ENCODE data around the gene H1-8.
"Not testable (repeated sequence)": the region's sequence is repeated elsewhere in the genome, so short reads cannot be mapped to it uniquely, and the experiment has no call there.

Gene H1-8

GRCh38 chr3:129543156-129543790, at the start of gene H1-8:
H1-8 (plus strand) TSS chr3:129543175; CDS start chr3:129543219, 44 bp downstream.
- DNase-seq: no peak

DNA sequence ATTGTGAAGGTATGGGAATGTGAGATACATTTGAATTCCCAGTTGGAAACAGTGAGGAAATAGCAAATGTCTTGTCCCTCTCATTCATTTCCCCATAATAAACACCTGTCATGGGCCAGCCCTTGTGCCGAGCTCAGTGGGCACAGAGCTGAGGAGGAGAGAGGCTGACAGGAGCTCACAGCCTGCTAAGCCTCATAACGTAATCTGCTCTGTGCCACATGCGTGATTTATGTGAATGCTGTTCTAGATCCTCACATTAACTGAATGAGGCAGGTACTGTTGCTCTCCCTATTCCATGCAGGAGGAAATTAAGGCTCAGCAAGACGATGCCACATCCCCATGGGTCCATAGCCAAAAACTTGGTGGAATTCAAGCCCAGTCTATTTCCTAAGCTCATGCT, 49.8 kb upstream of the H1-8 start:
- DNase-seq: no peak

- DNase-seq: not testable (repeated sequence)
Observed at GRCh38 chr3:129494499-129494898, 48.5 kb upstream of the H1-8 start.

GRCh38 chr3:129495006-129495639, 47.9 kb upstream of the H1-8 start:
- DNase-seq: not testable (repeated sequence)

DNA sequence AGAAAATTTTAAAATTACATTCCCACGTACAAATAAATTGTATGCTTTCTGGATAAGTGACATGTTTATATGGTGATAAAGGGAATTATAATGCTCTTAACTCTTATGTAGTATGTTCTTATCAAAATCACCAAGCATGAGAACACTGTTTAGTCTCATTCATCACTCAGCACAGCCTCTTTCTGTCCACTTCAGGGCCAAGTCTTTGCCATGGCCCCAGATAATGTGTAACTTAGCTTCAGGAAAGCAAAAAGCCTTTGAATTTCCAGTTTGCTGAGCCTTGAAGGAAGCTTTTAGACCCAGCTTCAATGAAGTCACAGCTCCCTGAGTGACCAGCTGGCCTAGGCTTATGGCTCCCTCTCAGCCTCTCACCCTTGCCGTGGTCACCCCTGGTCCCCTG, 45.1 kb upstream of the H1-8 start:
- DNase-seq: not testable (repeated sequence)

GRCh38 chr3:129498603-129499488, 44.1 kb upstream of the H1-8 start:
- DNase-seq: not testable (repeated sequence)

- DNase-seq: not testable (repeated sequence)
Observed at GRCh38 chr3:129499604-129500333, 43.2 kb upstream of the H1-8 start.

GRCh38 chr3:129500334-129500658, 42.7 kb upstream of the H1-8 start:
- no peak for DNase-seq

- DNase-seq: no peak
Observed at GRCh38 chr3:129501630-129502029, 41.3 kb upstream of the H1-8 start.

GRCh38 chr3:129502641-129503408, 40.1 kb upstream of the H1-8 start:
- no peak for DNase-seq

- no peak for DNase-seq
Observed at GRCh38 chr3:129503471-129504291, 39.3 kb upstream of the H1-8 start.

- DNase-seq: no peak
Observed at GRCh38 chr3:129504471-129505100, 38.4 kb upstream of the H1-8 start.

- no peak for DNase-seq
Observed at GRCh38 chr3:129505341-129505740, 37.6 kb upstream of the H1-8 start.

GRCh38 chr3:129506231-129506742, 36.7 kb upstream of the H1-8 start:
- no peak for DNase-seq

GRCh38 chr3:129507181-129507831, 35.7 kb upstream of the H1-8 start:
- DNase-seq: no peak

DNA sequence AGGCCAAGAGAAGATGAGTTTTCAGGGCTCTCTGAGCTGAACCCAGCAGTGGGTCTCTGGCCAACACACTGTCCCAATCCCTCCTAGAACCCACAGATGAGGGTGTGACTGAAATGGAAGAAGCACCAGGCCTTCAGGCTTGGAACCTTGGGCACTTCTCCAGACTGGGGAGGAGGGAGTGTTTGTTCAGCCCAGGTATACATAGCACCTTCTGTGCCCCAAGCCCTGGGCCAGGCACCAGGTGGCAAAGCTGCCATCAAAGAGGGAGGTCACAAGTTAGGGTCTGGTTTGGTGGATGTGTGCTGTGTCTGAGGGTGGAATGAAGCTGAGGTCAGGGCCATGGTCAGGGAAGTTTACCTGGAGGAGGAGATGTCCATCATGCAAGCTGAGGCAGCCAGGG, 30.4 kb upstream of the H1-8 start:
- no peak for DNase-seq

DNA sequence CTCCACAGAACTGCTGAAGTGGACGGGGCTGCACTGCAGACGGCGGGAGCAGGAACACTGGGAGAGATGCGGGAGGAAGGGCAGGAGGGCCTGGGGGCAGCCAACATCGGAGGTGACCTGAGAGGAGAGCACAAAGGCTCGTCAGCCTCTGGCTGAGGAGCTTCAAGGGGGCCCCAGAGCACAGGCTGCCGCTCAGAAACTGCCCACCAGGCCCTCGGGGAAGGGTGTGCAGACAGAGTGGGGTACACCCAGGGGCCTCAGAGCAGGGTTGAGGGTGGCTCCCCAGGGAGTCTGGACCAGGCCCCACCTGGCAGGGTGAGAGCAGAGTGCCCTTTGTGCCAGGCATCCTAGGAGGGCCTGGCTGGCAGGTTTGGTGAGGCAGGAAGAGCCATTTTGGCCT, 29.3 kb upstream of the H1-8 start:
- no peak for DNase-seq

DNA sequence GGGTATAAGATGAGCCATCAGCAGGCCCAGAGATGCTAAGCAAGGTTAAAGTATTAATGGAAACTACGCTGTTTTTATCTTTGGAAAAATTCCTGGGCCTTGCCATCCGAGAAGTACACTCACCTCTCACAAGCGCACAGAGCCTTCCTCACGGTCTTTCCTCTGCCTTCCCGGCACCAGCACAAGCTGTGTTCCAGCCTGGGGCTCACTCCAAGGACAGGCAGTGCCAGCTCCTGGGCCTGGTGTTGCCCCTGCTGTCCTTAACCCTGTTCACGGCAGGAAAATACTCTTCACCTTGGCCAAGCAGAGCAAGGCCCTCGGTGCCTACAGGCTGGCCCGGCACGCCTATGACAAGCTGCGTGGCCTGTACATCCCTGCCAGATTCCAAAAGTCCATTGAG, 28.9 kb upstream of the H1-8 start:
- no peak for DNase-seq

DNA sequence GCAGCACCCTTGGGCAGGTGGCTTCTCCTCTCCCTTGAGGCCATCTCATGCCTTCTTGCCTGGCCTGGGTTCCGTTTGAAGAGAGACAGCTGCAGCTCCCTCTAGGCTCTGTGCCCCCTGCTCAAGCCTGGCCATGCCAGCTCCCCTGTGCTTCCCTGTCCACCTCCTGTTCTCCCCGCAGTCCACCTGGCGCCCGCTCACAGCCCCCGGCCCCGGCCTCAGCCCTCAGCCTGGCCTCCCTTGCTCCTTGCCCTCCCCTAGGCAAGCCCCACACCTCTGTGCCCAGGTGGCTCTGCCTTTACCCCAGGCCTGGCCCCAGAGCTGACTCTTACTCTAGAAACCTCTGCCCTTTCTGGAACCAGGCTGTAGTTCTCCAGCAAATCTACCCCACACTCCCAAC, 28.4 kb upstream of the H1-8 start:
- no peak for DNase-seq

- not testable (repeated sequence) for DNase-seq
Observed at GRCh38 chr3:129515108-129515820, 27.7 kb upstream of the H1-8 start.
